Measurements from ENCODE around the gene EPB41.

- TF ChIP-seq FOS (IDR thresholded peaks at IDR 0.05; ENCODE audit: borderline replicate concordance, insufficient read depth, low read length): no peak
- TF ChIP-seq, protein P1, sequence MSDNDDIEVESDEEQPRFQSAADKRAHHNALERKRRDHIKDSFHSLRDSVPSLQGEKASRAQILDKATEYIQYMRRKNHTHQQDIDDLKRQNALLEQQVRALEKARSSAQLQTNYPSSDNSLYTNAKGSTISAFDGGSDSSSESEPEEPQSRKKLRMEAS (IDR thresholded peaks at IDR 0.05; ENCODE audit: insufficient read depth, insufficient read length): no peak
- TF ChIP-seq POLR2A (IDR thresholded peaks at IDR 0.05; ENCODE audit: low read depth, low read length): no peak
- TF ChIP-seq, protein P2, sequence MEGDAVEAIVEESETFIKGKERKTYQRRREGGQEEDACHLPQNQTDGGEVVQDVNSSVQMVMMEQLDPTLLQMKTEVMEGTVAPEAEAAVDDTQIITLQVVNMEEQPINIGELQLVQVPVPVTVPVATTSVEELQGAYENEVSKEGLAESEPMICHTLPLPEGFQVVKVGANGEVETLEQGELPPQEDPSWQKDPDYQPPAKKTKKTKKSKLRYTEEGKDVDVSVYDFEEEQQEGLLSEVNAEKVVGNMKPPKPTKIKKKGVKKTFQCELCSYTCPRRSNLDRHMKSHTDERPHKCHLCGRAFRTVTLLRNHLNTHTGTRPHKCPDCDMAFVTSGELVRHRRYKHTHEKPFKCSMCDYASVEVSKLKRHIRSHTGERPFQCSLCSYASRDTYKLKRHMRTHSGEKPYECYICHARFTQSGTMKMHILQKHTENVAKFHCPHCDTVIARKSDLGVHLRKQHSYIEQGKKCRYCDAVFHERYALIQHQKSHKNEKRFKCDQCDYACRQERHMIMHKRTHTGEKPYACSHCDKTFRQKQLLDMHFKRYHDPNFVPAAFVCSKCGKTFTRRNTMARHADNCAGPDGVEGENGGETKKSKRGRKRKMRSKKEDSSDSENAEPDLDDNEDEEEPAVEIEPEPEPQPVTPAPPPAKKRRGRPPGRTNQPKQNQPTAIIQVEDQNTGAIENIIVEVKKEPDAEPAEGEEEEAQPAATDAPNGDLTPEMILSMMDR (IDR thresholded peaks at IDR 0.05; ENCODE audit: extremely low read depth in 1 of 2, insufficient read depth in 1 of 2, low read depth in 1 of 2, low read length in 2 of 2): no peak
Observed at GRCh38 chr1:28984311-28984684, 69.9 kb downstream of the EPB41 start.

All from endothelial cell of umbilical vein (primary cell).